ENCODE data around the gene EFNB2.

The EFNB2 gene

GRCh38 chr13:106445996-106446395, 89.5 kb downstream of the EFNB2 start:
- no peak overlapping the region for H2BK5ac ChIP-seq (ENCODE audit: low read depth, low read length, poor library complexity, severe bottlenecking)
- peak; percentile 19 for DNase-seq
- H4K8ac ChIP-seq (ENCODE audit: low read length), result no peak overlapping the region
- no peak overlapping the region for H3K23ac ChIP-seq (ENCODE audit: low read length in 2 of 2)
- H2AK5ac ChIP-seq (ENCODE audit: low read length, severe bottlenecking), result no peak overlapping the region
- H3K18ac ChIP-seq (ENCODE audit: low read depth in 1 of 2, low read length in 2 of 2), result no peak overlapping the region
- H4K91ac ChIP-seq (ENCODE audit: low read length), result no peak overlapping the region
- H3K27me3 ChIP-seq (ENCODE audit: control insufficient read depth in 1 of 2, insufficient read depth in 1 of 2, low read length in 2 of 2), result peaks cover 0 to 1% of the 10 kb centered on the region in 2 experiments
- H3K4me3 ChIP-seq (ENCODE audit: insufficient read depth in 1 of 2, low read depth in 1 of 2, low read length in 2 of 2), result no peak overlapping the region
- peak overlapping the region in 1 of 2 experiments; percentile 42 for H3K14ac ChIP-seq (ENCODE audit: low read length in 2 of 2)
- no peak overlapping the region for H3K9ac ChIP-seq (ENCODE audit: low read length)
- no peak overlapping the region for H2BK12ac ChIP-seq (ENCODE audit: low read length in 2 of 2)
- no peaks in the 10 kb centered on the region for H3K79me1 ChIP-seq (replicated peaks; ENCODE audit: low read length, poor library complexity, severe bottlenecking)
- peak overlapping the region; percentile 36 for H3K27ac ChIP-seq (ENCODE audit: low read length, poor library complexity, severe bottlenecking)
- no peak overlapping the region for H3K4ac ChIP-seq (ENCODE audit: low read depth in 1 of 2, low read length in 2 of 2)
- H2AFZ ChIP-seq (ENCODE audit: low read depth, low read length), result no peak overlapping the region
- no peak overlapping the region for H2BK15ac ChIP-seq (ENCODE audit: low read depth, poor library complexity, severe bottlenecking)
- H3K36me3 ChIP-seq (ENCODE audit: control insufficient read depth in 1 of 2, insufficient read depth in 2 of 2, low read depth in 1 of 2, low read length in 2 of 2), result no peaks in the 10 kb centered on the region
- H3K9me3 ChIP-seq (ENCODE audit: control insufficient read depth, low read length), result no peaks in the 10 kb centered on the region
- 90% methylated on average over 4 of the region's 4 CpGs for WGBS
- no peak overlapping the region for H2BK120ac ChIP-seq (ENCODE audit: low read depth, low read length)
- peaks cover 4% of the 10 kb centered on the region for H3K4me1 ChIP-seq (ENCODE audit: control insufficient read depth, insufficient read depth, low read depth, low read length)
- no peak overlapping the region for H3K4me2 ChIP-seq (ENCODE audit: low read length, poor library complexity, severe bottlenecking)

- no peak overlapping the region for H2BK5ac ChIP-seq (ENCODE audit: low read depth, low read length, poor library complexity, severe bottlenecking)
- H2AFZ ChIP-seq (ENCODE audit: low read depth, low read length), result no peak overlapping the region
- H3K27ac ChIP-seq (ENCODE audit: low read length, poor library complexity, severe bottlenecking), result no peak overlapping the region
- H3K79me1 ChIP-seq (replicated peaks; ENCODE audit: low read length, poor library complexity, severe bottlenecking), result no peaks in the 10 kb centered on the region
- H2BK15ac ChIP-seq (ENCODE audit: low read depth, poor library complexity, severe bottlenecking), result no peak overlapping the region
- H3K23ac ChIP-seq (ENCODE audit: low read length in 2 of 2), result no peak overlapping the region
- no peak overlapping the region for H2BK12ac ChIP-seq (ENCODE audit: low read length in 2 of 2)
- H3K18ac ChIP-seq (ENCODE audit: low read depth in 1 of 2, low read length in 2 of 2), result no peak overlapping the region
- no peaks in the 10 kb centered on the region for H3K36me3 ChIP-seq (ENCODE audit: control insufficient read depth in 1 of 2, insufficient read depth in 2 of 2, low read depth in 1 of 2, low read length in 2 of 2)
- H2BK120ac ChIP-seq (ENCODE audit: low read depth, low read length), result no peak overlapping the region
- DNase-seq, result no peak
- no peak overlapping the region for H3K4me2 ChIP-seq (ENCODE audit: low read length, poor library complexity, severe bottlenecking)
- H4K8ac ChIP-seq (ENCODE audit: low read length), result no peak overlapping the region
- H3K4me1 ChIP-seq (ENCODE audit: control insufficient read depth, insufficient read depth, low read depth, low read length), result peaks cover 4% of the 10 kb centered on the region
- H3K27me3 ChIP-seq (ENCODE audit: control insufficient read depth in 1 of 2, insufficient read depth in 1 of 2, low read length in 2 of 2), result no peaks in the 10 kb centered on the region
- H3K4me3 ChIP-seq (ENCODE audit: insufficient read depth in 1 of 2, low read depth in 1 of 2, low read length in 2 of 2), result no peak overlapping the region
- H4K91ac ChIP-seq (ENCODE audit: low read length), result no peak overlapping the region
- H3K9me3 ChIP-seq (ENCODE audit: control insufficient read depth, low read length), result no peaks in the 10 kb centered on the region
- WGBS, result 97% methylated on average over 7 of the region's 11 CpGs
- no peak overlapping the region for H3K14ac ChIP-seq (ENCODE audit: low read length in 2 of 2)
- no peak overlapping the region for H3K4ac ChIP-seq (ENCODE audit: low read depth in 1 of 2, low read length in 2 of 2)
- H3K9ac ChIP-seq (ENCODE audit: low read length), result no peak overlapping the region
- no peak overlapping the region for H2AK5ac ChIP-seq (ENCODE audit: low read length, severe bottlenecking)
These were observed 91.7 kb downstream of the EFNB2 start for GRCh38 chr13:106443607-106444322.

GRCh38 chr13:106440866-106441265, 94.6 kb downstream of the EFNB2 start:
- no peak for DNase-seq
- H3K4me1 ChIP-seq (ENCODE audit: control insufficient read depth, insufficient read depth, low read depth, low read length), result peaks cover 1% of the 10 kb centered on the region
- no peak overlapping the region for H3K14ac ChIP-seq (ENCODE audit: low read length in 2 of 2)
- H3K4ac ChIP-seq (ENCODE audit: low read depth in 1 of 2, low read length in 2 of 2), result no peak overlapping the region
- 36% methylated on average over 1 of the region's 2 CpGs for WGBS
- H3K27me3 ChIP-seq (ENCODE audit: control insufficient read depth in 1 of 2, insufficient read depth in 1 of 2, low read length in 2 of 2), result no peaks in the 10 kb centered on the region
- no peak overlapping the region for H3K9ac ChIP-seq (ENCODE audit: low read length)
- H3K36me3 ChIP-seq (ENCODE audit: control insufficient read depth in 1 of 2, insufficient read depth in 2 of 2, low read depth in 1 of 2, low read length in 2 of 2), result no peaks in the 10 kb centered on the region
- H3K23ac ChIP-seq (ENCODE audit: low read length in 2 of 2), result no peak overlapping the region
- H3K27ac ChIP-seq (ENCODE audit: low read length, poor library complexity, severe bottlenecking), result no peak overlapping the region
- no peak overlapping the region for H3K4me3 ChIP-seq (ENCODE audit: insufficient read depth in 1 of 2, low read depth in 1 of 2, low read length in 2 of 2)
- H3K4me2 ChIP-seq (ENCODE audit: low read length, poor library complexity, severe bottlenecking), result no peak overlapping the region
- H2AFZ ChIP-seq (ENCODE audit: low read depth, low read length), result no peak overlapping the region
- no peak overlapping the region for H4K91ac ChIP-seq (ENCODE audit: low read length)
- H3K18ac ChIP-seq (ENCODE audit: low read depth in 1 of 2, low read length in 2 of 2), result peak overlapping the region in 1 of 2 experiments; percentile 1
- no peaks in the 10 kb centered on the region for H3K9me3 ChIP-seq (ENCODE audit: control insufficient read depth, low read length)
- no peak overlapping the region for H2BK15ac ChIP-seq (ENCODE audit: low read depth, poor library complexity, severe bottlenecking)
- no peak overlapping the region for H4K8ac ChIP-seq (ENCODE audit: low read length)
- H2BK12ac ChIP-seq (ENCODE audit: low read length in 2 of 2), result no peak overlapping the region
- no peaks in the 10 kb centered on the region for H3K79me1 ChIP-seq (replicated peaks; ENCODE audit: low read length, poor library complexity, severe bottlenecking)
- no peak overlapping the region for H2AK5ac ChIP-seq (ENCODE audit: low read length, severe bottlenecking)
- H2BK120ac ChIP-seq (ENCODE audit: low read depth, low read length), result no peak overlapping the region
- H2BK5ac ChIP-seq (ENCODE audit: low read depth, low read length, poor library complexity, severe bottlenecking), result no peak overlapping the region

All from mesenchymal stem cell (in vitro differentiated cells and primary cell).